K562 (cell line): Measurements from ENCODE around the gene TNPO2. TPM values are rescaled to one million over a fixed set of nuclear protein-coding genes. Genes with fewer than 3 reads are reported as not detected.

Experiments used
- ASH1L ChIP-seq: fragments of 450-650 bp; IDR thresholded peaks from 2 replicates; pipeline ENCODE4 v1.6.1; 2018; ENCODE audit warnings: borderline replicate concordance, mild to moderate bottlenecking, low read depth; ENCODE audit not compliant: partially characterized antibody
- CBX8 ChIP-seq: fragments of 200-600 bp; sonication (generic); IDR thresholded peaks from 2 replicates; pipeline ENCODE4 v1.6.1; 2012; ENCODE audit warnings: borderline replicate concordance, mixed run types, low read depth, mild to moderate bottlenecking, moderate library complexity, mixed read lengths, low read length, control low read depth, inconsistent platforms; ENCODE audit not compliant: poor library complexity, severe bottlenecking; ENCODE audit errors: extremely low read depth
- CEBPG ChIP-seq, 3 experiments: fragments of 200-800 bp in 1 of 3; sonication (Bioruptor generic) in 1 of 3; sonication (generic) in 1 of 3; formaldehyde crosslinking in 1 of 3; IDR thresholded peaks in 2 of 3; conservative IDR thresholded peaks in 1 of 3; 2 replicates each; pipeline versions ENCODE4 v1.6.1 to v1.8.0; 2016 to 2022; ENCODE audit warnings: missing compliant biosample characterization in 2 of 3, missing genetic modification characterization in 2 of 3, mild to moderate bottlenecking in 1 of 3, missing genetic modification reagents in 1 of 3
- CHD1 ChIP-seq: fragments of 200-600 bp; sonication (generic); IDR thresholded peaks from one replicate; pipeline ENCODE4 v1.6.1; 2012; ENCODE audit warnings: mild to moderate bottlenecking, moderate library complexity, low read length, inconsistent platforms
- FOXK2 ChIP-seq, 2 experiments: fragments of 450-650 bp; IDR thresholded peaks in 1 of 2; conservative IDR thresholded peaks in 1 of 2; 2 replicates each; pipeline ENCODE4 v1.6.1; 2016; ENCODE audit warnings: low read depth in 2 of 2, mild to moderate bottlenecking in 1 of 2
- MAFF ChIP-seq: IDR thresholded peaks from 2 replicates; pipeline ENCODE4 v1.6.1; 2012; ENCODE audit warnings: low read length, improper control_type of control experiment
- MAFK ChIP-seq: IDR thresholded peaks from 2 replicates; pipeline ENCODE4 v1.6.1; 2011; ENCODE audit warnings: low read length, improper control_type of control experiment
- MTA2 ChIP-seq: fragments of 450-650 bp; IDR thresholded peaks from 2 replicates; pipeline ENCODE4 v1.6.1; 2016; ENCODE audit warnings: low read depth
- POLR2G ChIP-seq: fragments of 200-400 bp; formaldehyde crosslinking; IDR thresholded peaks from 2 replicates; pipeline ENCODE4 v1.6.1; 2017; ENCODE audit warnings: low read depth, mild to moderate bottlenecking, antibody characterized with exemption, low read length, moderate library complexity
- POLR3A ChIP-seq: IDR thresholded peaks from 2 replicates; pipeline ENCODE4 v1.6.1; 2011; ENCODE audit warnings: borderline replicate concordance, mild to moderate bottlenecking, moderate library complexity; ENCODE audit not compliant: insufficient read length, insufficient read depth; ENCODE audit errors: extremely low read depth
- SMARCB1 ChIP-seq: IDR thresholded peaks from 2 replicates; pipeline ENCODE4 v1.6.1; 2011; ENCODE audit warnings: improper control_type of control experiment, low read depth; ENCODE audit not compliant: insufficient read length
- SP1 ChIP-seq: sonication (generic); formaldehyde crosslinking; IDR thresholded peaks from 2 replicates; pipeline ENCODE4 v1.8.1; 2022; ENCODE audit warnings: mild to moderate bottlenecking, missing genetic modification reagents
- SREBF2 ChIP-seq: sonication (generic); formaldehyde crosslinking; IDR thresholded peaks from 2 replicates; pipeline ENCODE4 v1.4.0; 2020; ENCODE audit warnings: mild to moderate bottlenecking, missing genetic modification reagents
- SRSF7 ChIP-seq: fragments of 200-400 bp; formaldehyde crosslinking; optimal IDR thresholded peaks from 2 replicates; pipeline ENCODE3; 2017; ENCODE audit warnings: mild to moderate bottlenecking, low read depth, low read length
- STAG1 ChIP-seq: sonication (generic); formaldehyde crosslinking; IDR thresholded peaks from 2 replicates; pipeline ENCODE4 v1.5.0; 2020; ENCODE audit warnings: missing genetic modification reagents, borderline replicate concordance
- TGIF2 ChIP-seq: sonication (generic); formaldehyde crosslinking; IDR thresholded peaks from 2 replicates; pipeline ENCODE4 v1.8.1; 2022; ENCODE audit warnings: mild to moderate bottlenecking, missing genetic modification reagents, moderate library complexity
- ZBED1 ChIP-seq: IDR thresholded peaks from 2 replicates; pipeline ENCODE4 v1.6.1; 2014
- ZNF121 ChIP-seq: sonication (generic); formaldehyde crosslinking; conservative IDR thresholded peaks from 2 replicates; pipeline ENCODE4 v1.8.0; 2022; ENCODE audit warnings: missing genetic modification reagents
- ZNF133 ChIP-seq: fragments of 250-450 bp; sonication (Bioruptor Pico); IDR thresholded peaks from 2 replicates; pipeline ENCODE4 v1.4.0; 2020; ENCODE audit warnings: mild to moderate bottlenecking
- ZNF212 ChIP-seq: fragments of 450-650 bp; formaldehyde crosslinking; IDR thresholded peaks from 2 replicates; pipeline ENCODE4 v1.4.0; 2020; ENCODE audit warnings: mild to moderate bottlenecking
- ZNF224 ChIP-seq: sonication (generic); formaldehyde crosslinking; IDR thresholded peaks from 2 replicates; pipeline ENCODE4 v1.8.0; 2022; ENCODE audit warnings: mild to moderate bottlenecking, missing genetic modification reagents
- ZNF384 ChIP-seq: IDR thresholded peaks from 2 replicates; pipeline ENCODE4 v1.6.1; 2012; ENCODE audit warnings: low read depth, low read length, improper control_type of control experiment
- polyA plus RNA-seq, 8 experiments: library from polyadenylated mRNA; depleted of rRNA in 4 of 8; stranded (reverse) in 5 of 8; unstranded in 3 of 8; fragments of >200 nt; fragmentation: Nextera tagmentation in 2 of 8; fragmentation: Illumina TruSeq in 1 of 8; extraction: Ambion mirVana in 2 of 8; extraction: Trizol in 1 of 8; gene quantifications; 2 replicates each; pipeline versions ENCODE4 v1.2.1 to v1.2.3, GENCODE V29; 2011 to 2014; ENCODE audit warnings: inconsistent platforms in 1 of 8, missing spikeins in 1 of 8
- total RNA-seq, 7 experiments: library from RNA; depleted of rRNA in 6 of 7; stranded (reverse); fragments of >200 nt in 6 of 7; fragmentation: Illumina TruSeq in 2 of 7; extraction: Trizol in 2 of 7; gene quantifications; 2 replicates each; pipeline versions ENCODE4 v1.2.1 to v1.2.3, GENCODE V29; 2011 to 2021; ENCODE audit warnings: low replicate concordance in 1 of 7
- TF ChIP-seq, protein P1 (sequence below): sonication (generic); IDR thresholded peaks from 2 replicates; pipeline ENCODE4 v1.6.1; 2016
- TF ChIP-seq, protein P2 (sequence below): IDR thresholded peaks from 2 replicates; pipeline ENCODE4 v1.6.1; 2014; ENCODE audit warnings: antibody characterized with exemption
- TF ChIP-seq, protein P3 (sequence below): sonication (generic); formaldehyde crosslinking; IDR thresholded peaks from 2 replicates; pipeline ENCODE4 v1.8.0; 2022; ENCODE audit warnings: missing genetic modification reagents, mild to moderate bottlenecking, borderline replicate concordance

The TNPO2 gene
- total and polyA plus RNA-seq, 9 of the 15 experiments (the other 6 are each of a cell fraction or from before 2014, with no cell fraction given), result 6.0 to 126 (median 53.8) TPM

DNA sequence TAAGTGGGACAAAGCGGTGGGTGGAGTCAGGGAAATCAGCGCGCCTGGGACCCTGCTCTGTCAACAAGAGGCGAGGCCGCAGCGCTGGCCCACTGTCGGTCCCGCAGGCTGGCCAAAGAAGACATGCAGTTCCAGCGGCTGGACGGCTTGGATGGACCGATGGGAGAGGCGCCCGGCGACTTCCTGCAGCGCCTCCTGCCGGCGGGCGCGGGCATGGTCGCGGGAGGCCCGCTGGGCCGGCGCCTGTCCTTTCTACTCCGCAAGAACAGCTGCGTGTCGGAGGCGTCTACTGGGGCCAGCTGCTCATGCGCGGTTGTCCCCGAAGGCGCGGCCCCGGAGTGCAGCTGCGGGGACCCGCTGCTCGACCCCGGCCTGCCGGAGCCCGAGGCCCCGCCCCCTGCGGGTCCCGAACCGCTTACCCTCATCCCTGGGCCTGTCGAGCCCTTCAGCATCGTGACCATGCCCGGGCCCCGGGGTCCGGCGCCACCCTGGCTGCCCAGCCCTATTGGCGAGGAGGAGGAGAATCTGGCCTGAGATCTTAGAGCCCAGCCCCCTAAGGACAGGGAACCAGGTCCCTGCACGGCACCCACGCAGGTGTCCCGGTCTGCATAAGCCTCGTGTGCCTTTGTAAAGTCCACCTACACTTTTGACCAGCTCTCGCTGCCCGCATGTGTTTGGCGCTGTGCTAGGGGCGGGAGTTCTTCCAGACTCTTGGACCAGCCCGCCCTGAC lies 34.0 kb upstream of the TNPO2 start (continued):
- TF ChIP-seq SRSF7 (no peak), CEBPG (CRISPR knock-in tag; IDR thresholded peaks at IDR 0.05) (no peak), CEBPG (tag; conservative IDR thresholded peaks at IDR 0.05 in 1 of 2, IDR thresholded peaks at IDR 0.05 in 1 of 2) (no peak), SP1 (CRISPR knock-in tag) (no peak; the same call in 1 of the 2 replicates), ZNF212 (CRISPR knock-in tag) (no peak), ZNF224 (no peak), ZNF133 (CRISPR knock-in tag) (no peak), SMARCB1 (no peak), ZNF384 (no peak), TGIF2 (CRISPR knock-in tag) (no peak), POLR3A (no peak), STAG1 (CRISPR knock-in tag) (peak; percentile 36; the same call in 1 of the 2 replicates), MAFF (no peak), MAFK (no peak), CHD1 (no peak), FOXK2 (conservative IDR thresholded peaks at IDR 0.05 in 1 of 2, IDR thresholded peaks at IDR 0.05 in 1 of 2; ENCODE audit: low read depth in 2 of 2) (no peak; a peak in 1 of 4 replicates), ZNF121 (CRISPR knock-in tag) (no peak), ZBED1 (no peak), CBX8 (no peak), POLR2G (peak; percentile 60), MTA2 (no peak), SREBF2 (CRISPR knock-in tag) (no peak), ASH1L (no peak)
- TF ChIP-seq, protein P1, sequence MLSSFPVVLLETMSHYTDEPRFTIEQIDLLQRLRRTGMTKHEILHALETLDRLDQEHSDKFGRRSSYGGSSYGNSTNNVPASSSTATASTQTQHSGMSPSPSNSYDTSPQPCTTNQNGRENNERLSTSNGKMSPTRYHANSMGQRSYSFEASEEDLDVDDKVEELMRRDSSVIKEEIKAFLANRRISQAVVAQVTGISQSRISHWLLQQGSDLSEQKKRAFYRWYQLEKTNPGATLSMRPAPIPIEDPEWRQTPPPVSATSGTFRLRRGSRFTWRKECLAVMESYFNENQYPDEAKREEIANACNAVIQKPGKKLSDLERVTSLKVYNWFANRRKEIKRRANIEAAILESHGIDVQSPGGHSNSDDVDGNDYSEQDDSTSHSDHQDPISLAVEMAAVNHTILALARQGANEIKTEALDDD, result no peak
- TF ChIP-seq, protein P2, sequence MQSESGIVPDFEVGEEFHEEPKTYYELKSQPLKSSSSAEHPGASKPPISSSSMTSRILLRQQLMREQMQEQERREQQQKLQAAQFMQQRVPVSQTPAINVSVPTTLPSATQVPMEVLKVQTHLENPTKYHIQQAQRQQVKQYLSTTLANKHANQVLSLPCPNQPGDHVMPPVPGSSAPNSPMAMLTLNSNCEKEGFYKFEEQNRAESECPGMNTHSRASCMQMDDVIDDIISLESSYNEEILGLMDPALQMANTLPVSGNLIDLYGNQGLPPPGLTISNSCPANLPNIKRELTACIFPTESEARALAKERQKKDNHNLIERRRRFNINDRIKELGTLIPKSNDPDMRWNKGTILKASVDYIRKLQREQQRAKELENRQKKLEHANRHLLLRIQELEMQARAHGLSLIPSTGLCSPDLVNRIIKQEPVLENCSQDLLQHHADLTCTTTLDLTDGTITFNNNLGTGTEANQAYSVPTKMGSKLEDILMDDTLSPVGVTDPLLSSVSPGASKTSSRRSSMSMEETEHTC, result no peak
- TF ChIP-seq, protein P3, sequence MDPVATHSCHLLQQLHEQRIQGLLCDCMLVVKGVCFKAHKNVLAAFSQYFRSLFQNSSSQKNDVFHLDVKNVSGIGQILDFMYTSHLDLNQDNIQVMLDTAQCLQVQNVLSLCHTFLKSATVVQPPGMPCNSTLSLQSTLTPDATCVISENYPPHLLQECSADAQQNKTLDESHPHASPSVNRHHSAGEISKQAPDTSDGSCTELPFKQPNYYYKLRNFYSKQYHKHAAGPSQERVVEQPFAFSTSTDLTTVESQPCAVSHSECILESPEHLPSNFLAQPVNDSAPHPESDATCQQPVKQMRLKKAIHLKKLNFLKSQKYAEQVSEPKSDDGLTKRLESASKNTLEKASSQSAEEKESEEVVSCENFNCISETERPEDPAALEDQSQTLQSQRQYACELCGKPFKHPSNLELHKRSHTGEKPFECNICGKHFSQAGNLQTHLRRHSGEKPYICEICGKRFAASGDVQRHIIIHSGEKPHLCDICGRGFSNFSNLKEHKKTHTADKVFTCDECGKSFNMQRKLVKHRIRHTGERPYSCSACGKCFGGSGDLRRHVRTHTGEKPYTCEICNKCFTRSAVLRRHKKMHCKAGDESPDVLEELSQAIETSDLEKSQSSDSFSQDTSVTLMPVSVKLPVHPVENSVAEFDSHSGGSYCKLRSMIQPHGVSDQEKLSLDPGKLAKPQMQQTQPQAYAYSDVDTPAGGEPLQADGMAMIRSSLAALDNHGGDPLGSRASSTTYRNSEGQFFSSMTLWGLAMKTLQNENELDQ (CRISPR knock-in tag), result no peak
